ENCODE data around the gene GALP. TPM values are rescaled to one million over a fixed set of nuclear protein-coding genes. Genes with fewer than 3 reads are reported as not detected.
"Not testable (repeated sequence)": the region's sequence is repeated elsewhere in the genome, so short reads cannot be mapped to it uniquely, and the experiment has no call there.

GALP gene
- total RNA-seq, 1 experiment from 2014 or later: not detected

- in situ Hi-C loops (cut with HindIII; ENCODE audit: low pct_unique_long_range_greater_than_20kb, low sequenced_read_pairs): no loop called here
- DNase-seq (ENCODE audit: low read depth, low spot score): no peak
Measured at GRCh38 chr19:56217039-56217949, 41.5 kb downstream of the GALP start.

GRCh38 chr19:56218961-56219360 is 43.2 kb downstream of the GALP start:
- DNase-seq (ENCODE audit: low read depth, low spot score): no peak
- in situ Hi-C loops (cut with HindIII; ENCODE audit: low pct_unique_long_range_greater_than_20kb, low sequenced_read_pairs): no loop called here

- DNase-seq (ENCODE audit: low read depth, low spot score): peak; percentile 39
- in situ Hi-C loops (cut with HindIII; ENCODE audit: low pct_unique_long_range_greater_than_20kb, low sequenced_read_pairs): not testable (repeated sequence)
Measured at GRCh38 chr19:56221442-56221841, 45.6 kb downstream of the GALP start.

- DNase-seq (ENCODE audit: low read depth, low spot score): no peak
- in situ Hi-C loops (cut with HindIII; ENCODE audit: low pct_unique_long_range_greater_than_20kb, low sequenced_read_pairs): no loop called here
Measured at GRCh38 chr19:56221851-56222250, 46.0 kb downstream of the GALP start.

GRCh38 chr19:56222901-56223300 is 47.1 kb downstream of the GALP start:
- DNase-seq (ENCODE audit: low read depth, low spot score): no peak
- in situ Hi-C loops (cut with HindIII; ENCODE audit: low pct_unique_long_range_greater_than_20kb, low sequenced_read_pairs): no loop called here

GRCh38 chr19:56223481-56223880 is 47.7 kb downstream of the GALP start:
- in situ Hi-C loops (cut with HindIII; ENCODE audit: low pct_unique_long_range_greater_than_20kb, low sequenced_read_pairs): no loop called here
- DNase-seq (ENCODE audit: low read depth, low spot score): no peak

Small RNA genes lying within 50 kb of the gene (small RNA-seq; reads per million reads assigned to genes)
- gene AC024580.2: 0 reads per million in 2 experiments

Other genes with a start within 250 kb of the GALP start
- gene NLRP13, start 243.7 kb upstream of the GALP start, total RNA-seq (2014; rRNA removed; shearing (Covaris generic)): not detected in 2 replicates
- gene NLRP8, start 228.2 kb upstream of the GALP start, total RNA-seq (2014; rRNA removed; shearing (Covaris generic)): not detected in 2 replicates
- not detected in 2 replicates for gene NLRP5, start 189.2 kb upstream of the GALP start, total RNA-seq (2014; rRNA removed; shearing (Covaris generic))
- 30.4 and 31.7 TPM in 2 replicates for gene ZNF787, start 54.7 kb upstream of the GALP start, total RNA-seq (2014; rRNA removed; shearing (Covaris generic))
- 8.0 and 14.6 TPM in 2 replicates for gene ZNF444, start 34.7 kb upstream of the GALP start, total RNA-seq (2014; rRNA removed; shearing (Covaris generic))
- gene ZSCAN5B, start 21.8 kb downstream of the GALP start, total RNA-seq (2014; rRNA removed; shearing (Covaris generic)): not detected in 2 replicates
- not detected in 2 replicates for gene ZSCAN5C, start 26.3 kb downstream of the GALP start, total RNA-seq (2014; rRNA removed; shearing (Covaris generic))
- not detected in 2 replicates for gene EDDM13, start 96.7 kb downstream of the GALP start, total RNA-seq (2014; rRNA removed; shearing (Covaris generic))
- gene ZSCAN5A, start 138.8 kb downstream of the GALP start, total RNA-seq (2014; rRNA removed; shearing (Covaris generic)): 5.4 TPM in 2 replicates
- gene ZNF582, start 217.5 kb downstream of the GALP start, total RNA-seq (2014; rRNA removed; shearing (Covaris generic)): 0.77 and 1.6 TPM in 2 replicates
- gene ZNF583, start 228.3 kb downstream of the GALP start, total RNA-seq (2014; rRNA removed; shearing (Covaris generic)): 1.2 and 2.3 TPM in 2 replicates